HG03097 (cell line): ENCODE results near the gene CIITA.
"Not testable (repeated sequence)": the region's sequence is repeated elsewhere in the genome, so short reads cannot be mapped to it uniquely, and the experiment has no call there.

Source experiments
- ATAC-seq: cut with Tn5 transposase; IDR thresholded peaks from one replicate; pipeline ENCODE4 v1.9.1; 2021; ENCODE audit not compliant: unreplicated experiment, low FRiP score

CIITA gene

GRCh38 chr16:10918294-10919002, 41.4 kb downstream of the CIITA start:
- ATAC-seq, result no peak

GRCh38 chr16:10919003-10919351, 42.0 kb downstream of the CIITA start:
- no peak for ATAC-seq

- no peak for ATAC-seq
These were observed 43.9 kb downstream of the CIITA start for GRCh38 chr16:10920726-10921427.

GRCh38 chr16:10921536-10922327, 44.7 kb downstream of the CIITA start:
- ATAC-seq, result no peak

GRCh38 chr16:10922328-10923145, 45.5 kb downstream of the CIITA start:
- no peak for ATAC-seq

- ATAC-seq, result no peak
These were observed 46.2 kb downstream of the CIITA start for GRCh38 chr16:10923146-10923649.

- ATAC-seq, result no peak
These were observed 46.7 kb downstream of the CIITA start for GRCh38 chr16:10923650-10924214.

GRCh38 chr16:10925285-10925684, 48.3 kb downstream of the CIITA start:
- ATAC-seq, result not testable (repeated sequence)

- no peak for ATAC-seq
These were observed 49.1 kb downstream of the CIITA start for GRCh38 chr16:10926094-10926493.

- no peak for ATAC-seq
These were observed 49.9 kb downstream of the CIITA start for GRCh38 chr16:10926867-10927266.

- ATAC-seq, result no peak
These were observed 50.6 kb downstream of the CIITA start for GRCh38 chr16:10927497-10928112.

- not testable (repeated sequence) for ATAC-seq
These were observed 52.1 kb downstream of the CIITA start for GRCh38 chr16:10929097-10929496.

- no peak for ATAC-seq
These were observed 53.1 kb downstream of the CIITA start for GRCh38 chr16:10929853-10930754.

GRCh38 chr16:10930755-10931093, 53.7 kb downstream of the CIITA start:
- no peak for ATAC-seq

GRCh38 chr16:10931134-10931533, 54.1 kb downstream of the CIITA start:
- no peak for ATAC-seq

GRCh38 chr16:10931977-10932632, 55.1 kb downstream of the CIITA start:
- no peak for ATAC-seq

- no peak for ATAC-seq
These were observed 56.1 kb downstream of the CIITA start for GRCh38 chr16:10932959-10933710.

GRCh38 chr16:10933865-10934264, 56.9 kb downstream of the CIITA start:
- no peak for ATAC-seq
